Measurements from ENCODE around the gene DNAH5. TPM values are rescaled to one million over a fixed set of nuclear protein-coding genes. Genes with fewer than 3 reads are reported as not detected.

The DNAH5 gene
- total and polyA plus RNA-seq, 2 of the 8 experiments (the other 6 are each of a cell fraction or from before 2014, with no cell fraction given): 0.30 to 0.73 TPM

GRCh38 chr5:13809921-13810320 is 134.6 kb downstream of the DNAH5 start:
- Histone ChIP-seq H3K14ac (ENCODE audit: insufficient read length) (no peak overlapping the region), H3K4me3 (ENCODE audit: extremely low read depth in 1 of 4, insufficient read depth in 2 of 4, low read depth in 3 of 4, low read length in 4 of 4) (no peak overlapping the region), H3K23ac (ENCODE audit: insufficient read length) (no peak overlapping the region), H3K4me1 (replicated peaks in 1 of 4; ENCODE audit: control insufficient read depth in 3 of 4, insufficient read depth in 4 of 4, low read length in 3 of 4) (no peaks in the 10 kb centered on the region), H3K4me2 (ENCODE audit: insufficient read depth in 1 of 2, low read depth in 2 of 2, low read length in 2 of 2) (no peak overlapping the region), H3K9ac (replicated peaks in 1 of 4; ENCODE audit: extremely low read depth in 1 of 4, low read depth in 3 of 4, low read length in 3 of 4) (no peak overlapping the region), H3K56ac (replicated peaks; ENCODE audit: insufficient read length, low read depth, low read length) (no peak overlapping the region), H2BK5ac (ENCODE audit: low read depth, low read length) (no peak overlapping the region), H3K79me1 (ENCODE audit: low read depth, low read length) (no peaks in the 10 kb centered on the region), H2AK5ac (ENCODE audit: low read depth, low read length) (no peak overlapping the region), H3K18ac (ENCODE audit: extremely low read depth, low read length) (no peak overlapping the region), H3K23me2 (ENCODE audit: low read depth, low read length) (no peaks in the 10 kb centered on the region), H3K4ac (replicated peaks; ENCODE audit: insufficient read length, low read depth, low read length) (no peak overlapping the region), H2BK15ac (ENCODE audit: low read length) (no peak overlapping the region), H4K5ac (ENCODE audit: insufficient read length, low read depth, low read length) (no peak overlapping the region), H4K20me1 (replicated peaks in 1 of 2; ENCODE audit: control insufficient read depth in 1 of 2, insufficient read depth in 2 of 2, low read length in 2 of 2) (no peaks in the 10 kb centered on the region), H3K27ac (ENCODE audit: low read depth, low read length) (no peak overlapping the region), H3K79me2 (ENCODE audit: control insufficient read depth in 1 of 2, insufficient read depth in 2 of 2, low read length in 2 of 2) (no peaks in the 10 kb centered on the region), H2BK120ac (replicated peaks; ENCODE audit: low read depth, low read length) (no peak overlapping the region), H2AFZ (ENCODE audit: low read length) (no peak overlapping the region), H2BK12ac (ENCODE audit: low read depth, low read length) (no peak overlapping the region), H3K9me3 (ENCODE audit: insufficient read depth in 2 of 2, low read depth in 1 of 2, low read length in 1 of 2) (peaks cover 4 to 5% of the 10 kb centered on the region in 2 experiments; a peak in 2 of 4 replicates), H4K8ac (ENCODE audit: extremely low read depth, insufficient read depth, low read length) (peak overlapping the region; percentile 68; the same call in 1 of the 2 replicates), H2BK20ac (ENCODE audit: low read length) (no peak overlapping the region), H4K91ac (replicated peaks; ENCODE audit: insufficient read length, low read length) (no peak overlapping the region), H3K27me3 (replicated peaks in 1 of 4; ENCODE audit: control insufficient read depth in 3 of 4, extremely low read depth in 1 of 4, insufficient read depth in 3 of 4, low read length in 3 of 4) (no peaks in the 10 kb centered on the region), H3K36me3 (ENCODE audit: control insufficient read depth in 2 of 4, insufficient read depth in 4 of 4, low read length in 3 of 4) (no peaks in the 10 kb centered on the region; a peak in 1 of 8 replicates)
- 96% methylated on average over 30 of the region's 30 CpGs; no CpG with 5 or more reads in 1 of the 2 experiments for WGBS, 2 experiments (ENCODE audit: extremely low coverage in 1 of 2, insufficient coverage in 1 of 2, insufficient read length in 1 of 2, insufficient replicate concordance in 2 of 2, low coverage in 1 of 2, low lambda C conversion rate in 2 of 2, missing lambda C conversion rate in 1 of 2)
- DNase-seq (ENCODE audit: low read depth in 1 of 2, low spot score in 2 of 2) (no peak), FAIRE-seq (no peak)
- POLR2A ChIA-PET (ENCODE audit: partially characterized antibody): no interaction called here
- no peak for TF ChIP-seq JUN (IDR thresholded peaks at IDR 0.05; ENCODE audit: low read depth, low read length)
- CTCF ChIA-PET (ENCODE audit: partially characterized antibody): no interaction called here

All from H1 (cell line).